Measurements from ENCODE around the gene UBA1.

DNA sequence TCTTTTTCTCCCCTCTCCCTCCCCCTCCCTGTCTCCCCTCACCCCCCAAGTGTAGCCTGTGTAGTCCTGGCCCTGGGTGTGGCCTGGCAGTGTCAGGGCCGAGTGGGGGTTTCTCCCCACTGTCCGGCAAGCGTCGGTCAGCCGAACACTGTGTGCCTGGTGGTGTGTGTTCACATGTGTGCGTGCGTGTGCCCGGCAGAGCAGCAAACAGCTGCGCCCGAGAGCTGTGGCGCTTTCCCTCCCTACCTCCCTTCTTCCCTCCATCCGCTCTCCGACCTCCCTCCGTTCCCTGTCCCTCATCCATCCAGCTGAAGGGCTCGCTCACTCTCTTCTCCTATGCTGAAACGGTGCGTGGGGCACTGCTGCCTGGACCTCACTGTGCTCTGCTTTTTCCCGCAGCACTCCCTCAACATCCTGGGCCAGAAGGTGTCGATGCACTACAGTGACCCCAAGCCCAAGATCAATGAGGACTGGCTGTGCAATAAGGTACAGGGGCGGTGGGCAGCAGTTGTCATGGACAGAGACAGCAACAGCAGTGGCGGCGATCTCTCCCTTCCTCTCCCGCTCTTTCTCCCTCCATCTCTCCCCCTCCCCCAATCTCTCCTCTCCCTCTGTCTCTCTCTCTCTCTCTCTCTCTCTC is 17.4 kb upstream of the UBA1 start:
- TF ChIP-seq, protein P1, sequence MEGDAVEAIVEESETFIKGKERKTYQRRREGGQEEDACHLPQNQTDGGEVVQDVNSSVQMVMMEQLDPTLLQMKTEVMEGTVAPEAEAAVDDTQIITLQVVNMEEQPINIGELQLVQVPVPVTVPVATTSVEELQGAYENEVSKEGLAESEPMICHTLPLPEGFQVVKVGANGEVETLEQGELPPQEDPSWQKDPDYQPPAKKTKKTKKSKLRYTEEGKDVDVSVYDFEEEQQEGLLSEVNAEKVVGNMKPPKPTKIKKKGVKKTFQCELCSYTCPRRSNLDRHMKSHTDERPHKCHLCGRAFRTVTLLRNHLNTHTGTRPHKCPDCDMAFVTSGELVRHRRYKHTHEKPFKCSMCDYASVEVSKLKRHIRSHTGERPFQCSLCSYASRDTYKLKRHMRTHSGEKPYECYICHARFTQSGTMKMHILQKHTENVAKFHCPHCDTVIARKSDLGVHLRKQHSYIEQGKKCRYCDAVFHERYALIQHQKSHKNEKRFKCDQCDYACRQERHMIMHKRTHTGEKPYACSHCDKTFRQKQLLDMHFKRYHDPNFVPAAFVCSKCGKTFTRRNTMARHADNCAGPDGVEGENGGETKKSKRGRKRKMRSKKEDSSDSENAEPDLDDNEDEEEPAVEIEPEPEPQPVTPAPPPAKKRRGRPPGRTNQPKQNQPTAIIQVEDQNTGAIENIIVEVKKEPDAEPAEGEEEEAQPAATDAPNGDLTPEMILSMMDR (IDR thresholded peaks at IDR 0.05; ENCODE audit: low read length): no peak
- no peak for TF ChIP-seq EZH2 (IDR thresholded peaks at IDR 0.05; ENCODE audit: borderline replicate concordance, low read length)

Data from OCI-LY1 (cell line).